GM23248 (cell line): ENCODE results near the gene ADAMTS17.

Experiments
- EZH2 ChIP-seq: fragments of 200-600 bp; sonication (generic); IDR thresholded peaks from 2 replicates; pipeline ENCODE4 v1.6.1; 2018; ENCODE audit warnings: antibody characterized with exemption, mild to moderate bottlenecking; ENCODE audit not compliant: insufficient read depth, poor library complexity, severe bottlenecking
- EZH2phosphoT487 ChIP-seq: fragments of 200-600 bp; sonication (generic); IDR thresholded peaks from 2 replicates; pipeline ENCODE4 v1.6.1; 2018; ENCODE audit warnings: antibody characterized with exemption, moderate library complexity, mild to moderate bottlenecking, low read depth; ENCODE audit not compliant: insufficient read depth

GRCh38 chr15:99980752-99981151 is 361.0 kb downstream of the ADAMTS17 start:
- TF ChIP-seq EZH2 (no peak), EZH2phosphoT487 (no peak)
